HG03095 (cell line): Measurements from ENCODE around the gene LUZP1.

Experiments used
- ATAC-seq: cut with Tn5 transposase; IDR thresholded peaks from one replicate; pipeline ENCODE4 v1.9.1; 2021; ENCODE audit warnings: moderate library complexity; ENCODE audit not compliant: unreplicated experiment

LUZP1 gene

GRCh38 chr1:23091545-23091944 is 77.1 kb downstream of the LUZP1 start:
- no peak for ATAC-seq

GRCh38 chr1:23090056-23090455 is 78.6 kb downstream of the LUZP1 start:
- no peak for ATAC-seq

GRCh38 chr1:23088027-23088426 is 80.6 kb downstream of the LUZP1 start:
- ATAC-seq = no peak

- ATAC-seq = no peak
These were observed 83.0 kb downstream of the LUZP1 start for GRCh38 chr1:23085696-23086095.

- no peak for ATAC-seq
These were observed 83.8 kb downstream of the LUZP1 start for GRCh38 chr1:23084880-23085279.

GRCh38 chr1:23083714-23084480 is 84.8 kb downstream of the LUZP1 start:
- no peak for ATAC-seq

GRCh38 chr1:23081376-23081775 is 87.3 kb downstream of the LUZP1 start:
- no peak for ATAC-seq

GRCh38 chr1:23080885-23081284 is 87.8 kb downstream of the LUZP1 start:
- no peak for ATAC-seq

- ATAC-seq = no peak
These were observed 89.6 kb downstream of the LUZP1 start for GRCh38 chr1:23079025-23079424.

- ATAC-seq = no peak
These were observed 94.6 kb downstream of the LUZP1 start for GRCh38 chr1:23074012-23074411.

- ATAC-seq = no peak
These were observed 99.0 kb downstream of the LUZP1 start for GRCh38 chr1:23069675-23070074.

GRCh38 chr1:23069149-23069548 is 99.5 kb downstream of the LUZP1 start:
- no peak for ATAC-seq

GRCh38 chr1:23066075-23066474 is 102.6 kb downstream of the LUZP1 start:
- no peak for ATAC-seq

- ATAC-seq = no peak
These were observed 103.3 kb downstream of the LUZP1 start for GRCh38 chr1:23065385-23065784.

- ATAC-seq = no peak
These were observed 106.4 kb downstream of the LUZP1 start for GRCh38 chr1:23062271-23062670.

- ATAC-seq = no peak
These were observed 111.4 kb downstream of the LUZP1 start for GRCh38 chr1:23057301-23057700.

- ATAC-seq = no peak
These were observed 117.3 kb downstream of the LUZP1 start for GRCh38 chr1:23051290-23051909.

- ATAC-seq = no peak
These were observed 118.5 kb downstream of the LUZP1 start for GRCh38 chr1:23050201-23050600.

GRCh38 chr1:23044035-23044434 is 124.6 kb downstream of the LUZP1 start:
- no peak for ATAC-seq

- ATAC-seq = no peak
These were observed 128.1 kb downstream of the LUZP1 start for GRCh38 chr1:23040509-23040908.

- no peak for ATAC-seq
These were observed 129.3 kb downstream of the LUZP1 start for GRCh38 chr1:23039308-23039826.

- no peak for ATAC-seq
These were observed 131.4 kb downstream of the LUZP1 start for GRCh38 chr1:23037081-23037740.
